ENCODE results near the gene FBXL16.
A peak's percentile ranks its signal among the peaks of the same experiment; 100 is the strongest.

FBXL16 gene

GRCh38 chr16:676565-676902 lies 29.1 kb downstream of the FBXL16 start:
- no peak for DNase-seq

- no peak for DNase-seq
Observed at GRCh38 chr16:675884-676564, 29.6 kb downstream of the FBXL16 start.

- DNase-seq, result no peak
Observed at GRCh38 chr16:674968-675883, 30.4 kb downstream of the FBXL16 start, which contains the start of gene RHBDL1. Gene RHBDL1, plus strand, starts transcription at chr16:675671. Its CDS starts 120 bp downstream, at chr16:675791.

GRCh38 chr16:674214-674881 lies 31.3 kb downstream of the FBXL16 start:
- DNase-seq, result no peak

- no peak for DNase-seq
Observed at GRCh38 chr16:673399-673991, 32.1 kb downstream of the FBXL16 start.

- DNase-seq, result no peak
Observed at GRCh38 chr16:672851-673250, 32.8 kb downstream of the FBXL16 start.

GRCh38 chr16:672371-672770 lies 33.2 kb downstream of the FBXL16 start:
- DNase-seq, result no peak

GRCh38 chr16:671353-672131 lies 34.1 kb downstream of the FBXL16 start:
- no peak for DNase-seq

- DNase-seq, result no peak
Observed at GRCh38 chr16:670485-671352, 34.9 kb downstream of the FBXL16 start.

GRCh38 chr16:669666-670065 lies 35.9 kb downstream of the FBXL16 start:
- DNase-seq, result no peak

GRCh38 chr16:668519-669171 lies 37.0 kb downstream of the FBXL16 start:
- no peak for DNase-seq

- DNase-seq, result peak; percentile 92
Observed at GRCh38 chr16:667780-668518, 37.7 kb downstream of the FBXL16 start, which contains the start of gene RHOT2. Gene RHOT2, plus strand, starts transcription at chr16:668132. Its CDS starts 68 bp downstream, at chr16:668200.

- DNase-seq, result no peak
Observed at GRCh38 chr16:667113-667779, 38.4 kb downstream of the FBXL16 start.

GRCh38 chr16:666572-666971 lies 39.0 kb downstream of the FBXL16 start:
- DNase-seq, result no peak

GRCh38 chr16:662597-662996 lies 43.0 kb downstream of the FBXL16 start:
- no peak for DNase-seq

- no peak for DNase-seq
Observed at GRCh38 chr16:662095-662494, 43.5 kb downstream of the FBXL16 start.

- DNase-seq, result no peak
Observed at GRCh38 chr16:661184-661821, 44.3 kb downstream of the FBXL16 start.

GRCh38 chr16:660459-661183 lies 45.0 kb downstream of the FBXL16 start:
- DNase-seq, result peak; percentile 61

Data from activated CD8-positive, alpha-beta memory T cell treated with anti-CD3 and anti-CD28 coated beads, Interleukin-2, amount 50 U/mL, for 4 hours (primary cell).